HG03135 (cell line): ENCODE results near the gene PRKCA.
"Not testable (repeated sequence)": the region's sequence is repeated elsewhere in the genome, so short reads cannot be mapped to it uniquely, and the experiment has no call there.

Experiments used
- ATAC-seq: cut with Tn5 transposase; IDR thresholded peaks from one replicate; pipeline ENCODE4 v1.9.1; 2021; ENCODE audit warnings: mild to moderate bottlenecking, moderate library complexity; ENCODE audit not compliant: unreplicated experiment

The PRKCA gene

DNA sequence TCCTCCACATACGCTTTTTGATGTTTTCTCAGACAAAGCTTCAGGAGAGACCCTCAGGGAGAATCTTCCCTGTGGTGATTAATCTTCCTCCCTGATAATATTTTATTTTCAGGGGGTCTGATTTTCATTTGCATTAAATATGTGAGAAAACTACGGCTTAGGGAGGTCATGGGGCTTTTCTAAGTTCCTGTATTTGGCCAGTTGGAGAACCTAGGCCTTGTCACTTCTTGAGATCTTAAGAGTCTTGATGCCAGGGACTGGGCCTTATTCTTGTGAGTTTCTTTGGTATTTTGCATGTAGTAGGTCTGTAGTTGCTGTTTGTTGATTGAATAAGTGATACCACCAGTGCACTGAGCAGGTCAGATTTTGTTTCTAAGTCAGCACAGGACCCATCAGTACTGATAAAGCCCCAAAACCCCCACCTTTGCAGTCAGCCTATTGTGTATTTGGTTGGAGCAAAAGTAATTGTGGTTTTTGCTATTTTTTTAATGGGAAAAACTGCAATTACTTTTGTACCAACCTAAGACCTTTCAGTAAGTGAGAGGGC, 130.1 kb downstream of the PRKCA start:
- no peak for ATAC-seq

DNA sequence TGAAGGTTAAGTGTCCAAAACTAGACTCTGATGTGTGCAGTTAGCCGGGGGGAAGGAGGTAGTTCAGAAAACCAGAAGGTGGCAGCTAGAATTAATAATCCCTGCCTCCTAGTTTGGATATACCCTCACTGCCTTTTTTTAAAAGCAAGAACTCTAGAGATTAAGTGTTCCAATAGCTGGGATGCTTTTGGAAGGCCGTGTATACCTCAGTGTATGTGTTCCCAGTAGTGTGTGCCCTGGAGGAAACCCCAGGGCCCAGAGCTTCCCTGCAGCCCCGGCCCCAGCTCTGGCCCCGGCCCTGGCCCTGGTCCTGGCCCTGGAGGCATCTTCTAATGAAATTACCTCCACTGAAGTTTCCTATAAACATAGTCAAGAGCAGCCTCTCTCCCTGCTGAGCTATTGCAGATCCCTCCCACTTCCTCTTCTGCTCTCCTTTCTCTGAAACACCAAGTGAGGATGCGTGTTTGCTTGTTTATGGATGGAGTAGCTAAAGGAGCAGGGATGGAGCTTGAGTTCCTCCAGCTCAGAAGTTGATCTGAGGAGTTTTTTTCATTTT, 130.7 kb downstream of the PRKCA start:
- ATAC-seq: no peak

- no peak for ATAC-seq
These were observed 132.8 kb downstream of the PRKCA start for GRCh38 chr17:66435182-66435581.

- ATAC-seq: no peak
These were observed 134.2 kb downstream of the PRKCA start for GRCh38 chr17:66436631-66437030.

DNA sequence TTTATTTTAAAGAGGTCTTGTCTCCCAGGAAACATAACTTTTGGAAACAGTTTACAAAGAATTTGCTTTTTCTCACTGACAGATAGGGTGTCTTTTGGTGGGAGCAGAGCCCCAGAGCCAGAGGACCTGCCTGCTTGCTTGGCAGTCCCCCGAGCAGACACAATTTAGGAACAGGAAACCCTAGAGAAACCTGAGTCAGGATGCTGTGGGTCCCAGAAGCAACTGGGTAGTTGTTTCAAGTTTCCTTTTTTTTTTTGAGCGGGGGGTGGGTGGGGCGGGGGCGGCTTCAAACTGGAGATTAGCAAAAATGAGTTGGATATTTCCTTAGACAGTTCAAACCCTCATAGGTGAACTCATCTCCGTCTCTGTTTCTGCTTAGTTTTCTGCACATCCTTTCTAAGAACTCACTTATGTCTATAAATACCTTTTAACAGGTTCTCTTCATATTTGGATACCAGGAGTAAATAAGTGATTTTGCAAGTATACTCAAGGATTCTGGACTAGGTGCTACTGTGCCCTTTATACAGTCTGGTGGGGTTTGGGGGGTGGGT, 135.1 kb downstream of the PRKCA start:
- no peak for ATAC-seq

DNA sequence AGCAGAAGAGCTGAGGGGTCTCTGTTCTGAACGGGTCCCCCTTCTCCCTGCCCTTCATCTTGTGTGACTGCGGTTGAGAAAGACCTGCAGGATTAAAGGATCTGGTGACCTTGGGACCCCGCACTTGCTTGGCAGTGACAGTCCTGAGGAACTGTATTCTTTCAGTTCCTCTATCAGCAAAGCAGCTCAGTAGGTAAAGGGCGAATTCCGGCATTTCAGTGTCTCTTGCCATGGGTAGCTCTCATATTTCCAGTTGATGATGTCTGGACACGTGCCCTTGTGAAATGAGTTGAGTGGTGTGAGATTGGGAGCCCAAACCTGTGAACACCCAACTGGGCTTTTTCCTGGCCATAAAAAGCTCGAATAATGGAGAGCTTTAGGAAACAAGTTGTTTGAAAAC, 135.7 kb downstream of the PRKCA start:
- no peak for ATAC-seq

GRCh38 chr17:66441101-66441661, 138.8 kb downstream of the PRKCA start:
- peak; percentile 83 for ATAC-seq

- no peak for ATAC-seq
These were observed 140.8 kb downstream of the PRKCA start for GRCh38 chr17:66443166-66443565.

GRCh38 chr17:66443606-66444005, 141.2 kb downstream of the PRKCA start:
- no peak for ATAC-seq

GRCh38 chr17:66444031-66444430, 141.6 kb downstream of the PRKCA start:
- no peak for ATAC-seq

DNA sequence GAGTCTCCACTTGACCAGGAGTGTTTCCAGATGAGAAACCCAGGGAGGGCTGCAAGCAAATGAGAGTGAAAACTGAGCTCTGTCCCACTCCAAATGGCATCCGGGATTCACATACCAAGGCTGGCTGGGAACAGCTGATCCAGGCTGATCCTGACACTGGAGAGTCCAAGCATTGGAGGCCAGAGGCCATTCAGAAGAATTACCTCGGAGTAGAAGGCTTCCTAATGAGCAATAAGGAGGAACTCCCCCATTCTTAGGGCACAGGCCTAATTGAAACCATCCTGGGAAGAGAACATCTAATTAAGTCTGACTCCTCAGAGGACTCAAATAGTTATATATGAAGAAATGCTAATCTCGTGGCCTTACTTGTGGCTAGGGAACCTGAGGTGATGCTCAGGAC, 142.8 kb downstream of the PRKCA start:
- no peak for ATAC-seq

DNA sequence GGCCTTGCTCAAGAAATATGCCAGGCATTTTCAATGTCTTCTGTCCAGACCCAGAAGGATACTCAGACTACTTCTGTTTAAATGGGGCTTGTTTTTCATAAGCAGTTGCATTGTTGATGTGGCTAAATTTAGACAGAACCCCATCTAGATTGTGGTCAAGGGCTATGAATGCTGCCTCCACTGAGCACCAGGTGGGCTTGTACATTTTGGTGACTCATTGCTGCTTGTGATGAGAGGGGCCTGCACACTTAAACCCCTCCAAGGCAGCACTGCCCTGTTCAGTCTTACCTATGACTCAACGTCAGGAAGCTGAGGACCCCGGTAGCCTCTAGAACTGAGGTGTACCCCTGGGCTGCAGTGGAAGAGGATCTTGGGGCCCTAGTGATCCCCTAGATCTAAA, 144.0 kb downstream of the PRKCA start:
- no peak for ATAC-seq

DNA sequence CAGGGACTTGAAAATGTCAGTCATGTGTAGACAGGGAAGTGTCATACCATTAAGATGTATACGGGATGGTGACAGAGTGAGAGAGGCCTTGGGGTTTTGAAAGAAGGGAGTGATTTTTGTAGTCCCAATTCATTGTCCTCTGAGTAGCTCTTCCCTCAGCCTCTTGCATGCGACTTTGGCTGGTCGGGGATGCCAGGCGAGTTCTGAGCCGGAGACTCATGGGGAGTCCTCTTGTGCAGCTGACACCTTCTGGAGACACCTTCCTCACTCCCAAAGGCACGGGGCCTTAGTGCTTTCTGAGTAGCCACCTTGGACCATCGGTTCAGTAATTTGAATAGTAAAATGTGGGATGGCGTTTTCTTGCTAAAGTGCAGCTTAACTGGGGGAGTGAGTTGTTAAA, 144.7 kb downstream of the PRKCA start:
- no peak for ATAC-seq

DNA sequence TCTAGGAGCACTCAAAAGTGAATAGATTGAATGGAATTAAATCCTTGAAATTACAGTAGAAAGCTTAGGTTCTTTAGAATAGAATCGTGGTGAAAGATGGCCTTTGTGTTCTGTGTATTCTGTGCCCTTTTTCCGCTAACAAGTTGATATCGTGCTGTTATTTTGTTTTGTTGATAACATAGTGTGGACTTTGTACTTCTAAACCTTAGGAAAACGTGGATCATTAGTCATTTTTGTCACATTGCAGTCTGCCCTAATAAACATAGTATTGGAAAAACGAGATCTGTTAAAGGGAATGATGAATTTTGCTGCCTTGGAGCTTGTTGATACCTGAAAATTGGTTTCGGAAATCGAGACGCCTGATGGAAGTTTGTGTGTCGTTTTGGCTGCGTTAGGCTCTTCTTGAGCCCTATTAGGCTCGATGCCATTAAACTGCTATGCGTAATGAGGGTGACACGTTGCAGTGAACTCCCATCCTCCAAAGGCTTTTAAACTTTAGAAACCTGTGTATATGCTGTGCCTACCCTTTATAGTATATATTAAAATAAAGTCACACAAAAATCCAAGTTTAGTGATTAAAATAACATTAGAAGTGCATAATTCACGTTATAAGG, 145.7 kb downstream of the PRKCA start:
- ATAC-seq: no peak

GRCh38 chr17:66449418-66449977, 147.1 kb downstream of the PRKCA start:
- no peak for ATAC-seq

- ATAC-seq: no peak
These were observed 147.8 kb downstream of the PRKCA start for GRCh38 chr17:66450008-66450851.

- ATAC-seq: no peak
These were observed 148.4 kb downstream of the PRKCA start for GRCh38 chr17:66450852-66451158.

DNA sequence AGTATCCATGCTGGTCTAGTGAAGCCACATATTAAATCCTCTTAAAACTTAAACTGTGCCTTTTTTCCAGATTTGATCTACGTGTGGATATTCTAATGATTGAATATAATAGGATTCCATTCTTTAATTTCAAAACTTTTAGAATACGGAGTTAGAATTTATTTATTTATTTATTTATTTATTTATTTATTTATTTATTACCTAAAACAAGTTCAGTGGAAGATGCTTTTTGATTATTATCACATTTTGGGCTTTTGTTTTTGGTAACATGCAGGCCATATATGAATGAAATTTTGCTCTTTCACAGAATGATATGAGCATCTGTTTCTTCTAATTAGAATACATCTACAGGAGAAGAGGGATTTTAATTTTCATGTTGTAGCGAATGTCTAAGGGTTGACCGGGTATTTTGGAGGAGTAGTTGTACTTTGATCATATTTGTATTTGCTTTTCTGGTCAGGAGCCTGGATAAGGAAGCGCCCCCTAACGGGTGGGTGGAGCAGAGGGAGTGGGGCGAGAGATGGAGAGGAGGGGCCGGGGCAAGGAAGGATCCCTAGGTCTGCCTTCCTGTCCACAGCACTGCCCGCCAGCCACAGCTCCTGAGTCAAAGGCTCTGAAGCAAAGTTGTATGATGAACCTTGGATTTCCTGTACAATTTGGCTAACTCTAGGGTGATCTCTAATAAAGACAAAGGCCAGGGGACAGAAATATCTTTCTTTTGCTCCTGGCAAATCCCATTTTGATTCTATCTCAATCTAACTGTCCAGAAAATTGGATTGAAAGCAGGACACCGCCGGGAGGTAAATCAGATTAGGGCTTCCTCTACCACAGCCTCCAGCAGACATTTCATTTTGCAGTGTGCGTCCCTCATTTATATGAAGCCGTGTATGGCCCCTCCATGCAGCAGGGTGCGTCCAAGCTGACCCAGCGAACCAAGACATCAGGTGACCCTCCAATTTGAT, 149.1 kb downstream of the PRKCA start:
- ATAC-seq: no peak

- ATAC-seq: no peak
These were observed 152.6 kb downstream of the PRKCA start for GRCh38 chr17:66455060-66455459.

GRCh38 chr17:66457499-66457898, 155.1 kb downstream of the PRKCA start:
- not testable (repeated sequence) for ATAC-seq
